Measurements from ENCODE around the gene CCDC86.

Gene CCDC86

DNA sequence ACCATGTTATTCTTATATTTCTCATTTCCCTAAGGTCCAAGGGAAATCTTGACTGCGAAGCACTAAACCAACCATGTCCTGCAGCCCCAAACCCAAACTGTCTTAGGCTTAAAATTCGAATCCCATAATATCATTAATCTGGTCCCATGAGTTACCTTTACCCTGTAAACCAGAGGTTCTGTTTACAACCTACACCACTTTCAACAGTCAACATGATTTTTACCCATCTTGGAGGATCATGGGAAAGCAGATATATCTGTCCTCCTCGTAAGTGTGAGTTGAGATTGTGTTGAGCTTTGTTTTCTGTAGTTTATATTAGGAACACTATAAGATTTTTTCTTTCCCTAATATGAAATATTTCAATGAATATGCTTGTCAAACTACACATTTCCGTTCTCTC is 58.1 kb downstream of the CCDC86 start:
- DNase-seq (ENCODE audit: low read depth) = no peak
- TF ChIP-seq, protein P1, sequence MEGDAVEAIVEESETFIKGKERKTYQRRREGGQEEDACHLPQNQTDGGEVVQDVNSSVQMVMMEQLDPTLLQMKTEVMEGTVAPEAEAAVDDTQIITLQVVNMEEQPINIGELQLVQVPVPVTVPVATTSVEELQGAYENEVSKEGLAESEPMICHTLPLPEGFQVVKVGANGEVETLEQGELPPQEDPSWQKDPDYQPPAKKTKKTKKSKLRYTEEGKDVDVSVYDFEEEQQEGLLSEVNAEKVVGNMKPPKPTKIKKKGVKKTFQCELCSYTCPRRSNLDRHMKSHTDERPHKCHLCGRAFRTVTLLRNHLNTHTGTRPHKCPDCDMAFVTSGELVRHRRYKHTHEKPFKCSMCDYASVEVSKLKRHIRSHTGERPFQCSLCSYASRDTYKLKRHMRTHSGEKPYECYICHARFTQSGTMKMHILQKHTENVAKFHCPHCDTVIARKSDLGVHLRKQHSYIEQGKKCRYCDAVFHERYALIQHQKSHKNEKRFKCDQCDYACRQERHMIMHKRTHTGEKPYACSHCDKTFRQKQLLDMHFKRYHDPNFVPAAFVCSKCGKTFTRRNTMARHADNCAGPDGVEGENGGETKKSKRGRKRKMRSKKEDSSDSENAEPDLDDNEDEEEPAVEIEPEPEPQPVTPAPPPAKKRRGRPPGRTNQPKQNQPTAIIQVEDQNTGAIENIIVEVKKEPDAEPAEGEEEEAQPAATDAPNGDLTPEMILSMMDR (conservative IDR thresholded peaks at IDR 0.05; ENCODE audit: low read length) = no peak

More for the DNA sequence above, 58.1 kb downstream of the CCDC86 start:
- H3K4me3 ChIP-seq (ENCODE audit: low read length) = no peak overlapping the region
